ENCODE data around the gene SMAP1.
"Not testable (repeated sequence)": the region's sequence is repeated elsewhere in the genome, so short reads cannot be mapped to it uniquely, and the experiment has no call there.

The SMAP1 gene

DNA sequence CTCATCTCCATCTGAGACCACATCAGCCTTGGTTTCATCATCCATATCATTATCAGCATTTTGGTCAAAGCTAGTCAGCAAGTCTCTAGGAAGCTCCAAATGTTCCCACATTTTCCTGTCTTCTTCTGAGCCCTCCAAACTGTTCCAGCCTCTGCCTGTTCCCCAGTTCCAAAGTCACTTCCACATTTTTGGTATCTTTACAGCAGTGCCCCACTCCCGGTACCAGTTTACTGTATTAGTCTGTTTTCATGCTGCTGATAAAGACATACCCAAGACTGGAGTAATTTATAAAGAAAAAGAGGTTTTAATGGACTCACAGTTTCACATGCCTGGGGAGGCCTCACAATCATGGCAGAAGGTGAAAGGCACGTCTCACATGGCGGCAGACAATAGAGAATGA, 74.8 kb downstream of the SMAP1 start:
- not testable (repeated sequence) for DNase-seq

GRCh38 chr6:70753870-70754380, 86.2 kb downstream of the SMAP1 start:
- no peak for DNase-seq

DNA sequence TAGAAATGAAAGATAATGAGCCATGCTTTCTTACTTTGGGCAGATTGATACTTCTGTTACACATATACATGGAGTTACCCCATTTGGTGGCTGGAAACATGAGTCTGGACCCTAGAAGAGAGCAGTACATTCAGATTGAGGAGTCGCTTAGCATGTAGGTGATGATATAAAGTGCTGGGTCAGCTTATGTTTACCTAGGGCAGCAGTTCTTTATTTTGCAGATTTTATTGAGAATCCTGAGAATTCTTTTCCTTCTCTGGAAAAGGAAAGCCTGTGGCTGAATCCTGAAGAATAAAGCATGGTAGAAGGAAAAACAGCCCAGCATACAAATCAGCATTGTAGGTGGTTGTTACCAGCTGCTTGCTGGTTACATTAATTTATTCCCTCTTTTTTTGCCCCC, 91.2 kb downstream of the SMAP1 start:
- DNase-seq: no peak

GRCh38 chr6:70763754-70764510, 96.2 kb downstream of the SMAP1 start:
- DNase-seq: peak; percentile 0

- no peak for DNase-seq
These were observed 97.0 kb downstream of the SMAP1 start for GRCh38 chr6:70764706-70765105.

DNA sequence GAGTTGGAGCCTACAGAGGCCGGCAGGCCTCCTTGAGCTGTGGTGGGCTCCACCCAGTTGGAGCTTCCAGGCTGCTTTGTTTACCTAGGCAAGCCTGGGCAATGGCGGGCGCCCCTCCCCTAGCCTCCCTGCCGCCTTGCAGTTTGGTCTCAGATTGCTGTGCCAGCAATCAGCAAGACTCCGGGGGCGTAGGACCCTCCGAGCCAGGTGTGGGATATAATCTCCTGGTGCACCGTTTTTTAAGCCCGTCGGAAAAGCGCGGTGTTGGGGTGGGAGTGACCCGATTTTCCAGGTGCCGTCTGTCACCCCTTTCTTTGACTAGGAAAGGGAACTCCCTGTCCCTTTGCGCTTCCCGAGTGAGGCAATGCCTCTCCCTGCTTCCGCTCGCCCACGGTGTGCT, 103.7 kb downstream of the SMAP1 start:
- not testable (repeated sequence) for DNase-seq

DNA sequence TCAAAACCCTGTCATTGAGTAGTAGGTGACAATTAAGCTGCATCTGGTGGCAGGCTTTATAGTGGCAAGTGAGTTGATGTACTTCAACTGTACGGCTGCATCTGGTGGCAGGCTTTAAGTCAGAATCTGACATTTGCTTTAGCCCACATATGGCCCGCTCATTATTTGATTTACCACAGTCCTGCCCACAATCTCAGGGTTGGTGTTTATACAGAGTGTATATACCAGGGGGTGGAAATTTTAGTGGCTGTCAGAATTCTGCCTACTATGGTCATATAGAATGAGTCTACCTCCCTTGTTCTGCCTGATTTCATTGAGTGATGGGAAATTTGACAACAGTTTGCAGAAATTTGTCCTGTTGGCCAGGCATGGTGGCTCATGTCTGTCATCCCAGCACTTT, 112.3 kb downstream of the SMAP1 start:
- DNase-seq: no peak

- no peak for DNase-seq
These were observed 123.0 kb downstream of the SMAP1 start for GRCh38 chr6:70790483-70791224.

DNA sequence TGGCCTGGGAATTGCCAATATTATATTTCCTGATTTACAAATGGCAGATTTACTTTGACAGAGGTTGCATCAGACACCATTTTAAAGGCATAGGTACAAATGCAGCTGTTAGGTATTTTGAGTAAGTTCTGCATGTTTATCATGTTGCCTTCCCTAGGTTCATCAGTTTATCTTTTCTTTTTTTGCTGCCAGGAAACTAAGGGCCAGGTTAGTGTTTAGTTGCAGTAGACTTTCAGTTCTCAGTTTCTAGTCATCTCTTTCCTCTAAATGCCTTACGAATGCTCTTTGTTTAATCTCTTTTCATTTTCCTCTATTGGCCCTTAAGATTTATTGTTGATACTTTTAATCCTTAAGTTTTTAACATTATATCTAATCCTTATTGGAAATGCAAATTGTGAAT, 129.9 kb downstream of the SMAP1 start:
- no peak for DNase-seq

DNA sequence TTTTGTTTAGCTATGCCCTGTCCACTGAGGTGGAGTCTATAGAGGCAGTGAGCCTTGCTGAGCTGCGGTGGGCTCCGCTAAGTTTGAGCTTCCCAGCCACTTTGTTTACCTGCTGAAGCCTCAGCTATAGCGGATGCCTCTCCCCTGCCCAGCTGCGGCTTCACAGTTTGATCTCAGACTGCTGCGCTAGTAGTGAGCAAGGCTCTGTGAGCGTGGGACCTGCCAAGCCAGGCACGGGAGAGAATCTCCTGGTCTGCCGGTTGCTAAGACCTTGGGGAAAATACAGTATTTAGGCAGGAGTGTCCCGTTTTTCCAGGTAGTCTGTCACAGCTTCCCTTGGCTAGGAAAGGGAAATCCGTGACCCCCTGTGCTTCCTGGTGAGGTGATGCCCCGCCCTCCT, 138.4 kb downstream of the SMAP1 start:
- DNase-seq: no peak

- no peak for DNase-seq
These were observed 144.1 kb downstream of the SMAP1 start for GRCh38 chr6:70811788-70812187.

- no peak for DNase-seq
These were observed 146.2 kb downstream of the SMAP1 start for GRCh38 chr6:70813885-70814284.

GRCh38 chr6:70819646-70820045, 152.0 kb downstream of the SMAP1 start:
- DNase-seq: no peak

DNA sequence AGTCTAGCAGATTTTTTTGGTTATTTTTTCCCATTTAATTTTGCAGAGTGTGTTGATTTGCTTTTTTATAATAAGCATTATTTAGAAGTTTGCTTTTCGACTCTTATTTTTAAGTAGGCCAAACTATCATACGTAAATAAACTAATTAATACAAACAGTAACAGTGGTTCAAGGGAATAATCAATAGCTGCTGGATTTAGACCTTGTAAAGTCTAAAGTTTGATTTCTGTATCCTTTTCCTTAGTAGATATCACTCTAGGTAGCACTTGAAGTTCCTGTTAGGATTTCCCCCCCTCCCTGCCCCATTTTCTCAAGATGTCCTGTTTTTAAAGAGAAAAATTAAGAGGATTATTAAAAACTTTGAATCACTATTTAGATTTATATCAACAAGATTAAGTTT, 153.1 kb downstream of the SMAP1 start:
- DNase-seq: no peak

GRCh38 chr6:70821751-70822150, 154.1 kb downstream of the SMAP1 start:
- DNase-seq: no peak

DNA sequence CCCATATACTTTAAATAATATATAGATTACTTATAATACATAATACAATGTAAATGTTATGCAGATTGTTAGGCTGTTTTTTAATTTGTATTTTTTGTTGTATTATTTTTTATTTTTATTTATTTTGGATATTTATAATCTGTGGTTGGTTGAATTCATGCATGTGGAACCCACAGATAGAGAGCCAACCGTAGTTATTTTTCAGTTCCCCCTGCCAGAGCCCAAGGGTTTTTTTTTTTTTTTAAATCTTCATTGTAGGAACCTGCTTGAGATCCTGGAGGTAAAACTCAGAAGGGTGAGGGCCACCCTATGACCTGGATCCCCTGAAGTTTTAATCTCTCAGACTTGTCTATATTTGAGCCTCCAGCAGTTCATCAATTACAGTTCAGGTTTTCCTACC, 156.0 kb downstream of the SMAP1 start:
- DNase-seq: no peak

DNA sequence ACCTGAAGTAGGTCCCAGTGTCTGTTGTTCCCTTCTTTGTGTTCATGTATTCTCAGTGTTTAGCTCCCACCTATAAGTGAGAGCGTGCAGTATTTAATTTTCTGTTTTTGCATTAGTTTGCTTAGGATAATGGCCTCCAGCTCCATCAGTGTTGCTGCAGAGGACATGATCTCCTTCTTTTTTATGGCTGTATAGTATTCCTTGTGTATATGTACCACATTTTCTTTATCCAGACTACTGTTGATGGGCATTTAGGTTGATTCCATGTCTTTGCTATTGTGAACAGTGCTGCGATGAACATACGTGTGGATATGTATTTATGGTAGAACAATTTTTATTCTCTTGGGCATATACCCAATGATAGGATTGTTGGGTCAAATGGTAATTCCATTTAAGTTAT, 163.7 kb downstream of the SMAP1 start:
- no peak for DNase-seq

DNA sequence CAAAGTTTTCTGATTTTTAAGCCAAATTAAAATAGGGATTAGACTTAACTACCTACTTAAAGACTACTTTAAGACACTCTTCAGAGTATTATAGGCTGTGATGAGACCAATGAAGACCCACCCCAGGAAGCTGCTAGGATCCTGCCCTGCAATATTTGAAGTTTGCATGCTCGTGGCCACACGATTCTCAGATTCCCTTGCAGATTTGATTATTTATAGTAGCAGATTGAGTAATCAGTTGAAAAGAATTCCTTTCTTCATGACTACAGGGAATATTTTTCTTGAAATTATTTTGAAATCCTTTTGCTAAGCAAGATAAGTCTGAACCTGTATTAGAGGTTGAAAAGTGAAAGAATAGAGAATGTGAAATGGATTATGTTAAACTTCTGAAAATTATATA, 166.8 kb downstream of the SMAP1 start:
- no peak for DNase-seq

DNA sequence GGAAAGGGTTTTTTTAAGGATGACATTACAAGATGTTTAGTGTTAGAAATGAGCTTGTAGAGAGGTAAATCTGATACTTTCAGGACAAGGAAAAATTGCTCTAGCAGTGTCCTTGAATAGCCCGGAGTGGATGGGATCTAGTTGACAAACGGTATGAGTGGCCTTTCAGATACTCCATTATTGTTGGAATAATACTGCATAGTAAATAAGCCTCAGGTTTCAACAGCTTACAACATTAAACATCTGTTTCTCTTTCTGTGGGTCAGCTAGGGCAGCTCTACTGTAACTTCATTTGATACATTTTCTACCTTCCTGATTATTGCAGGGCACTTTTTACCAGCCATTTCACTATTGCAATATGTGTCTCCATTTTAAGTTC, 171.2 kb downstream of the SMAP1 start:
- DNase-seq: no peak

GRCh38 chr6:70839286-70840266, 171.9 kb downstream of the SMAP1 start:
- DNase-seq: no peak

DNA sequence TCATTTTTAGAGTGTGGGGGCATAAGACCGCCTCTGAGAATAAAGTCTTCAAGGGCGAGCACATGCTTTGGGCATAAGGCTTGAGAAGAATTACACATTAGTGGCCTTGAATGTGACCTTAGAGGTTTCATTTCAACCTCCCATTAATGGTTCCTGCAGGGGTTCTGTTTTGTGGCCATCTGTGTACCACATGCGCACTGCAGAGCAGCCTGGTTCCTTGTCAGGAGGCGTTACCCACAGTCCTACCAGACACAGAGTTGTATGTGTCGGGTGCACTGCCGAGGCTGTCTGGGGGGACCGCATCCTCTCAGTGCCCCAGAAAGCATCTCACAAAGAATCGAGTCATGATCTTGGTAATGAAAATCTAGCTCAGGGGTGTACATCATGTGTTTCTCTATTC, 173.4 kb downstream of the SMAP1 start:
- DNase-seq: no peak

- no peak for DNase-seq
These were observed 174.9 kb downstream of the SMAP1 start for GRCh38 chr6:70842541-70842940.

- peak; percentile 18 for DNase-seq
These were observed 175.7 kb downstream of the SMAP1 start for GRCh38 chr6:70843328-70843918.

Measured in NCI-H82 (cell line).